Loucy (cell line): Measurements from ENCODE around the gene SAMD4A.

ENCODE experiments used
- EZH2phosphoT487 ChIP-seq: fragments of 200-600 bp; IDR thresholded peaks from 2 replicates; pipeline ENCODE4 v1.6.1; 2018; ENCODE audit warnings: antibody characterized with exemption, mild to moderate bottlenecking, moderate library complexity, borderline replicate concordance
- TF ChIP-seq, protein P1 (sequence below): fragments of 200-600 bp; sonication (generic); conservative IDR thresholded peaks from 2 replicates; pipeline ENCODE4 v1.5.1; 2014; ENCODE audit warnings: mild to moderate bottlenecking, antibody characterized with exemption, low read length

DNA sequence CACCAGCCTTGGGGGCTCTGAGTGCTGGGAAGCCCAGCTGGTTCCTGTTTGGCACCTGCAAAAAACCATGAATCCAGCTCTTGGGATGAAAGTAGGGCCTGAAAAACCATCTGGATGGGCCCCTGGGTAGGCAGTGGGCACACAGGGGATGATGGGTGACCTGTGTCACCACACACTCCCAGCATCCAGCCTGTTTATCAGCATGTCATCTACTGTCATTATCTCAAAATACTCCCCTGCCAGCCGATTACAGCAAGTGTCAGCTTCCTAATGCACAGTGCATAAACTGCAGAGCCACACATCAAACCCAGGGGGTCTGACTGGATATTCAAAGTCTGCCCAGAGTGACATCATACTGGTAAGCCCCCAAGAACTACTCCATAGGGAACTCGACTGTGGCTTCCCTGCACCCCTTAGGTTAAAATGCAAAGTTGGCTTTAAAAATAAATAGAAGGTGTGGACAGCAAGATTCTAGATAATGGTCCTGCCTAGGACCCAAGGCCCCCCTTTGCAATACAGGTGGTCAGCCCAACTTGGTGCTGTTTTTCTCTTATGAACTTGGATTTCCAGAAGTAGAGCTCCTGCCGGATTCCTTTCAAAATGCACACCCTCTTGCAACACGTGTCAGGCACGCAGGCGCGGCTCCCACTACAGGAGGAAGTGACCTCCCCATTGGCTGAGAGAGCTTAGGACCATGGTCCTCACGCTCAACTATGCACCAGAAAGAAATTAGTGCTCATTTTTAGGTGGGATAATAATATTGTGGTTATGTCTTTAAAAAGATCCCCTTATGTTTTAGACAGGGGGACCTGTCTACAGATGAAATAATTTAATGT, 241.6 kb downstream of the SAMD4A start:
- TF ChIP-seq, protein P1, sequence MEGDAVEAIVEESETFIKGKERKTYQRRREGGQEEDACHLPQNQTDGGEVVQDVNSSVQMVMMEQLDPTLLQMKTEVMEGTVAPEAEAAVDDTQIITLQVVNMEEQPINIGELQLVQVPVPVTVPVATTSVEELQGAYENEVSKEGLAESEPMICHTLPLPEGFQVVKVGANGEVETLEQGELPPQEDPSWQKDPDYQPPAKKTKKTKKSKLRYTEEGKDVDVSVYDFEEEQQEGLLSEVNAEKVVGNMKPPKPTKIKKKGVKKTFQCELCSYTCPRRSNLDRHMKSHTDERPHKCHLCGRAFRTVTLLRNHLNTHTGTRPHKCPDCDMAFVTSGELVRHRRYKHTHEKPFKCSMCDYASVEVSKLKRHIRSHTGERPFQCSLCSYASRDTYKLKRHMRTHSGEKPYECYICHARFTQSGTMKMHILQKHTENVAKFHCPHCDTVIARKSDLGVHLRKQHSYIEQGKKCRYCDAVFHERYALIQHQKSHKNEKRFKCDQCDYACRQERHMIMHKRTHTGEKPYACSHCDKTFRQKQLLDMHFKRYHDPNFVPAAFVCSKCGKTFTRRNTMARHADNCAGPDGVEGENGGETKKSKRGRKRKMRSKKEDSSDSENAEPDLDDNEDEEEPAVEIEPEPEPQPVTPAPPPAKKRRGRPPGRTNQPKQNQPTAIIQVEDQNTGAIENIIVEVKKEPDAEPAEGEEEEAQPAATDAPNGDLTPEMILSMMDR: no peak
- no peak for TF ChIP-seq EZH2phosphoT487
